GM18511 (cell line): Measurements from ENCODE around the gene RPUSD1.
"Not testable (repeated sequence)": the region's sequence is repeated elsewhere in the genome, so short reads cannot be mapped to it uniquely, and the experiment has no call there.

Experiments used
- ATAC-seq: cut with Tn5 transposase; IDR thresholded peaks from one replicate; pipeline ENCODE4 v1.9.1; 2021; ENCODE audit warnings: mild to moderate bottlenecking, moderate library complexity; ENCODE audit not compliant: unreplicated experiment

The RPUSD1 gene

GRCh38 chr16:768428-768827 lies 19.8 kb downstream of the RPUSD1 start:
- no peak for ATAC-seq

DNA sequence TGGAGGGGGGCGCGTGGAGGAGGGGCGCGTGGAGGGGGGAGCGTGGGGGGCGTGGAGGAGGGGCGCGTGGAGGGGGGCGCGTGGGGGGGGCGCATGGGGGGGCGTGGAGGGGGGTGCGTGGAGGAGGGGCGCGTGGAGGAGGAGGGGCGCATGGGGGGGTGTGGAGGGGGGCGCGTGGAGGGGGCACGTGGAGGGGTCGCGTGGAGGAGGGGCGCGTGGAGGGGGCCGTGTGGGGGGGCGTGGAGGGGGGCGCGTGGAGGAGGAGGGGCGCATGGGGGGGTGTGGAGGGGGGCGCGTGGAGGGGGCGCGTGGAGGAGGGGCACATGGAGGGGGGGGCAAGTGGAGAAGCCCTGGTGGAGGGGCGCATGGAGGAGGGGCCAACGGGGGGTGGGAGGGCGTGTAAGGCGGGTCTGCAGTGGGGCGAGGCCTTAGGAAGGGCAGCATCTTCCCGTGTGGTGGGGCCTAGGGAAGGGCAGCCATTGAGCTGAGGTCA lies 20.4 kb downstream of the RPUSD1 start:
- no peak for ATAC-seq

DNA sequence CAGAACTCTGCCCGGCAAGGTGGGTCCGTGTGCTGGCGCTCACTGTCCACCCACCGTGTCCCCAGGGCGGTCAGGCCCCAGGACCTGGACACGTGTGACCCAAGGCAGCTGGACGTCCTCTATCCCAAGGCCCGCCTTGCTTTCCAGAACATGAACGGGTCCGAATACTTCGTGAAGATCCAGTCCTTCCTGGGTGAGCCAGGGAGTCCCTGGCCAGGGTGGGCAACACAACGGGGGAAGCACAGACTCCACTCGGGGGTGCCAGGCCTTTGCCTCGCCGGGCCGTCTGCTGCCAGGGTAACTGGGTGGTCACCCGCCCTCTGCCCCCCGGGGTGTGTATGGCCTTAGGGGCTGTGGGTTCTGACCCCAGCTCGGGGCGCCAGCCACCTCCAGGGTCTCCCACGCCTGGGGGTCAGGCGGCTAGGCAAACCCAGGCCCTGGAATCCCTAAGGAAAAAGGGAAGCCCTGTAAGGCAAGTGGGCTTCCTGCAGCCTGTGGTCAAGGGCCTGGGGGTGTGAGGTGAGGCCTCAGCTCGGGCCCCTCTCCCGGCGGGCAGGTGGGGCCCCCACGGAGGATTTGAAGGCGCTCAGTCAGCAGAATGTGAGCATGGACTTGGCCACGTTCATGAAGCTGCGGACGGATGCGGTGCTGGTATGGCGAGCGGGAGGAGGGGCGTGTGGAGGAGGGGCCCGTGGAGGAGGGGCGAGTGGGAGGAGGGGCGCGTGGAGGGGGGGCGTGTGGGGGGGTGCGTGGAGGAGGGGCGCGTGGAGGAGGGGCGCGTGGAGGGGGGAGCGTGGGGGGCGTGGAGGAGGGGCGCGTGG lies 21.2 kb downstream of the RPUSD1 start:
- no peak for ATAC-seq

- no peak for ATAC-seq
These were observed 22.0 kb downstream of the RPUSD1 start for GRCh38 chr16:766008-766819.

GRCh38 chr16:765488-765865 lies 22.7 kb downstream of the RPUSD1 start:
- no peak for ATAC-seq

DNA sequence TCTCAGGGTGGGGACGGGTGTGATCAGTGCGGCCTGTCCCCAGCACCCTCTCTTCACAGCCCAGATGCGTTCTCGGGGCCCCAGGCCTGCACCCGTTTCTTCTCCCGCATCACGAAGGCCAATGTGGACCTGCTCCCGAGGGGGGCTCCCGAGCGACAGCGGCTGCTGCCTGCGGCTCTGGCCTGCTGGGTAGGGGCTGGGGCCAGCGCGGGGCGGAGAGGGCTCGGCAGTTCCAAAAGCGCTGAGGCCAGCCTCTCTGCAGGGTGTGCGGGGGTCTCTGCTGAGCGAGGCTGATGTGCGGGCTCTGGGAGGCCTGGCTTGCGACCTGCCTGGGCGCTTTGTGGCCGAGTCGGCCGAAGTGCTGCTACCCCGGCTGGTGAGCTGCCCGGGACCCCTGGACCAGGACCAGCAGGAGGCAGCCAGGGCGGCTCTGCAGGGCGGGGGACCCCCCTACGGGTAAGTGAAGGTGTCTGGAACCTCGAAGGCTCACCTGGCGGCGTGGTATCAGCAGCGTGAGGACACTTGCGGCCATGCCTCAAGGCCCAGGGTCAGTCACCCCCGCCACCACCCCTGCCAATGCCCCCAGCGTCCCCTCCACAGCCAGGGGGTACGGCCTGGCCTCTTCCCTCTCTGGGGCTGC lies 23.2 kb downstream of the RPUSD1 start:
- no peak for ATAC-seq

GRCh38 chr16:764184-764750 lies 23.9 kb downstream of the RPUSD1 start:
- ATAC-seq = no peak

- ATAC-seq = no peak
These were observed 24.6 kb downstream of the RPUSD1 start for GRCh38 chr16:763369-764183.

DNA sequence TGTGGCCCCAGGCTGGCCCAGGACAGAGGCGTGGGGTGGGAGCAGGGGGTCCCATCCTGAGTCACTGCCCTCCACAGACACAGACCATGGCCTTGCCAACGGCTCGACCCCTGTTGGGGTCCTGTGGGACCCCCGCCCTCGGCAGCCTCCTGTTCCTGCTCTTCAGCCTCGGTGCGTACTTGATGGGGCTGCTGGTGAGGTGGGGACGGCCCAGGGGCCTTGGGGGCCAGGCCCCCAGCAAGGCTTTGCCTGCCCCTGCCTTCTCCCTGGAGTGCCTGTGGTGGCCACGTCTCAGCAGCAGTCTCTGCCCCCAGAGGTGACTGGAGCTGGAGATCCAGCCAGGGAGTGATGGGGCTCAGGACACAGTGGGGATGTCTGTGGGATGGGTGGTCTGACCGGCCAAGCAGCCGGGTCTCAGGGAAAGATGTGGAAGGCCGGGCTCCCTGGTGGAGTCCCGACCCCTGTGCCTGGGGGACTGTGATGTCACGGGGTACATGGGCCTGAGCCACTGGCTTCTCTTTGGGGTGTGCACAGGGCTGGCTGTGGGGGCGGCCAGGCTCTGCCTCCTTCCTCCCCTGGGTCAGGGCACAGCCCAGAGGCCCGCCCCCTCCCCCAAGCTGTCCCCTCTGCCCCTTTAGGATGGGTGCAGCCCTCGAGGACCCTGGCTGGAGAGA lies 25.4 kb downstream of the RPUSD1 start:
- ATAC-seq = no peak

DNA sequence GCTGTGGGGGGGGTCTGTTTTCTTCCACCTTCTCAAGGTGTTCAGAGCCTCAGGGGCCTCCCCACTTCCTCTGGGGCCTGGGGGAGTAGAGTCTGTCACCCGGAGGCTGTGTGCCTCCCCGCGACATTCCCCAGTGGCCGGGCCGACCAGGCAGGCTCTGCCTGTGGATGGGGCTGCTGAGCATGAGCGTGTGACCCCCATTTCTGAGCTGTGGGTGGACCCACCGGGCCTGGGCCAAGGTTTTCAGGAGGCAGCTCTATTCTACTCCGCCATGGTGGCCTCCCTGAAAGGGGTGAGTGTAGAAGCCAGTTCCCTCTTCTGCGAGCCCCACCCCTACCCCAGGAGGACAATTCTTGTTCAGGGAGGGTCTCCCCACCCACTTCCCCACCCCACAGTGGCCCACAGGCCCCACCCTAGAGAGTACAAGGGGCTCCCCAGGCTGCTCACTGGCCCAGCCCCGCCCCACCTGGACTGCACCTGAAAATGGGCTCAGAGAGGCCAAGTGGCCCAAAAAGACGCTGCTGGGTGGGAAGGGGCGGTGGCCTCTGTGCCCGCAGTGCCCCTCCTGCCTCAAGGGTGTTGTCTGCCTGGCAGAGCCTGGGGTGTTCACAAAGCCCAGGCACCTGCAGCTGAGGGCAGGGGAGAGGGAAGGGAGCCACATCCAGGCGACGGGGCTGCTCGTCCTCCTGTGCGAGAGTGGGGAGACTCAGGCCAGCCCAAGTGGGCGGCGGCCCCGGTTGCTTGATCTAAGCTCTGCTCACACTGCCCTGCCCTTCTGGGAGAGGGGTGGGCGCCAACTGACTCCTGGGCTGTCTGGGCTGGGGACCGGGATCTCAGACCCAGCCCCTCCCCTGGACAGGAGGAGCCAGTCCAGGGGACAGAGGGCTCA lies 26.3 kb downstream of the RPUSD1 start:
- ATAC-seq = no peak

- no peak for ATAC-seq
These were observed 27.4 kb downstream of the RPUSD1 start, which contains the start of gene MSLN for GRCh38 chr16:760545-761343. TSS of gene MSLN (plus strand) at chr16:760734. CDS start at chr16:762681, 1,947 bp downstream.

GRCh38 chr16:760065-760464 lies 28.1 kb downstream of the RPUSD1 start:
- no peak for ATAC-seq

GRCh38 chr16:759110-759910 lies 28.9 kb downstream of the RPUSD1 start:
- no peak for ATAC-seq

DNA sequence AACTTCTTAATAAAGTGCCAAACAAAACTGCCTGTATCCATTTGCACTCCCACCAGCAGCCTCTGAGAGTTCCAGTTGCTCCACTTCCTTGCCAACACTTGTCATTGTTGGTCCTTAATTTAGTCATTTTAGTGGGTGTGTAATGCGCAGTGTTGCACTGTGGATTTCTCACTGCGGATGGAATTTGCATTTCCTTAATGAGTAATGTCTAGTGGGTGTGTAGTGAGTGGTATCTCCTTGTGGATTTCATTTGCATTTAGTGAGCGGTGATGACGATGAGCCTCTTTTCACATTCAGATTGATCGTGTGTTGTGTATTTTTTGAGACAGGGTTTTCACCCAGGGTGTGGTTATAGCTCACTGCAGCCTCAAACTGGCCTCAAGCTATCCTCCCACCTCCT lies 31.8 kb downstream of the RPUSD1 start:
- no peak for ATAC-seq

DNA sequence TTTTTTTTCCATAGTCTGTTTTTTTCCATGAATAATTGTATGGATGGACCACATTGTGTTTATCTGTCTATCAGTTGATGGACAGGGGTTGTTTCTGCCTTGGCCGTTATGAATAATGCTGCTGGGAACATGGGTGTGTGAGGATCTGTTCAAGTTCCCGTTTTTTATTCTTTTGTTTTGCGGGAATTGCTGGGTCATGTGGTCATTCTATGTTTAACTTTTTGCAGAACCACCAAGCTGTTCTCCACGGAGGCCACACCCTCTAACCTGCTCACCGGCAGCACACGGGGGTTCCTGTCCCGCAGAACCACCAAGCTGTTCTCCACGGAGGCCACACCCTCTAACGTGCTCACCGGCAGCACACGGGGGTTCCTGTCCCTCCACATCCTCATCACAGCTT lies 33.5 kb downstream of the RPUSD1 start:
- ATAC-seq = no peak

- ATAC-seq = not testable (repeated sequence)
These were observed 34.0 kb downstream of the RPUSD1 start for GRCh38 chr16:754121-754607.

GRCh38 chr16:752007-752312 lies 36.2 kb downstream of the RPUSD1 start:
- no peak for ATAC-seq
